ENCODE results near the gene TMCC2.
"Not testable (repeated sequence)": the region's sequence is repeated elsewhere in the genome, so short reads cannot be mapped to it uniquely, and the experiment has no call there.

The TMCC2 gene

DNA sequence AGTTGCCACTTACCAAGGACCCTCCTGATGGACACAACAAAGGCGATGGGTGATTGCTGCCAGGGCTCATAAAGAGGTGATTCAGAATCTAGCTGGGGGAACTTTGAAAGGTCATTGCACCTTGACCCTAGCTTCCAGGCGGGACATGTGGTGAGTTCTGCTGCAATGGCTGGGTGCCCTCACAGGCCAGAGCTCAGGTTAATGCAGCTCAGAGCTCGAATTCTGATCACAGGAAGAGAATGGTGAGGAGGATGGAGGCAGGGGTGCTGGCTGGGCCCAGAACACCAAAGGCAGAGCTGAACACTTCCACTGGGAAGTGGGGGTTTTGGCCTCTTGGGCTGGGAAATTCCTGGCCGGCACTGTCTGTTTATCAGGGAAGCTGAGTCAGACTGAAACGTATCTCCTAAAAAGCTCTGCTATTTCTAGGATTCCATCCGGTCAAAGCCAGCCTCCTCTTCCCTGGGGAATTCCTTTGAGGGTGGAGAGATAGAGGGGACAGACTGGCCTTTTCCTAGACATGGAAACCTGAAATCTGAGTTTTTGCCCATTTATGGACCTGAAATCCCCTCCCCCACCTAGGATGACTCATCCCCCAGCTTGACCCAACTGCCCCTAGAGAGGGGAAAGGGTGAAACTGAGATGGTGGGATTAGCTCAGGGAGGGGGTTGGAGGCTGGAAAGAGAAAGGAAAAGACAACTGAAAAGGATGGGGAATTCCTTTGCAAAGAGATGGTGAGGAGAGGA, 66.6 kb downstream of the TMCC2 start:
- Histone ChIP-seq H3K4me3 (ENCODE audit: low read length) (no peak overlapping the region), H3K36me3 (ENCODE audit: control insufficient read depth, insufficient read depth, low read length) (no peaks in the 10 kb centered on the region), H3K27me3 (ENCODE audit: control insufficient read depth, insufficient read depth, low read length) (no peaks in the 10 kb centered on the region), H3K4me1 (ENCODE audit: control insufficient read depth, insufficient read depth, low read length) (peaks cover 19% of the 10 kb centered on the region), H3K27ac (ENCODE audit: low read length) (peak overlapping the region; percentile 52), H3K9me3 (ENCODE audit: control insufficient read depth, insufficient read depth, low read length) (no peaks in the 10 kb centered on the region)
- DNase-seq (ENCODE audit: low read depth, low spot score), result peak; percentile 66
- no CpG with 5 or more reads among the region's 6 CpGs for WGBS (ENCODE audit: insufficient coverage, insufficient read length)

DNA sequence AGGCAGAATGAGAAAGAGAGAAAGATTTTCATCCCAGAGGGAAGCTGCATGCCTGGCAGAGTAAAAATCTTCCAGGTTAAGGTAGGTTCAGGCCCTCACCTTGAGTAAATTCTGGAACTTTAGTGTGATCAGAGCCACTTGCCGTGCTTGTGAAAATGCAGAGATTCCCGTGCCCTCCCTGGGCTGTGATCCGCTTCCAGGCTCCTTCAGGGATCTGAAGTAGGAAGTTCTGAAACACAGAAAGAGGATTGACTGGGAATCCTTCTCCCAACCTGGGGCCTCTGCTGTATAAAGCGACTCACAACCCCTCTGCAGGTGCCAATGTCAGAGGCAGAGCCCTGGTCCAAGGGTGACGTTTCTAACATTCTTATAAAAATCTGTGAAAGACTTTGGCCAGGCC, 67.2 kb downstream of the TMCC2 start:
- peaks cover 19% of the 10 kb centered on the region for H3K4me1 ChIP-seq (ENCODE audit: control insufficient read depth, insufficient read depth, low read length)
- no peak overlapping the region for H3K4me3 ChIP-seq (ENCODE audit: low read length)
- no peak for DNase-seq (ENCODE audit: low read depth, low spot score)
- no peaks in the 10 kb centered on the region for H3K9me3 ChIP-seq (ENCODE audit: control insufficient read depth, insufficient read depth, low read length)
- peak overlapping the region; percentile 52 for H3K27ac ChIP-seq (ENCODE audit: low read length)
- WGBS (ENCODE audit: insufficient coverage, insufficient read length), result no CpG with 5 or more reads among the region's 5 CpGs
- no peaks in the 10 kb centered on the region for H3K36me3 ChIP-seq (ENCODE audit: control insufficient read depth, insufficient read depth, low read length)
- H3K27me3 ChIP-seq (ENCODE audit: control insufficient read depth, insufficient read depth, low read length), result no peaks in the 10 kb centered on the region

- Histone ChIP-seq H3K27me3 (ENCODE audit: control insufficient read depth, insufficient read depth, low read length) (no peaks in the 10 kb centered on the region), H3K9me3 (ENCODE audit: control insufficient read depth, insufficient read depth, low read length) (no peaks in the 10 kb centered on the region), H3K4me3 (ENCODE audit: low read length) (no peak overlapping the region), H3K27ac (ENCODE audit: low read length) (no peak overlapping the region), H3K4me1 (ENCODE audit: control insufficient read depth, insufficient read depth, low read length) (peaks cover 23% of the 10 kb centered on the region), H3K36me3 (ENCODE audit: control insufficient read depth, insufficient read depth, low read length) (no peaks in the 10 kb centered on the region)
- WGBS (ENCODE audit: insufficient coverage, insufficient read length), result no CpG with 5 or more reads among the region's 2 CpGs
- DNase-seq (ENCODE audit: low read depth, low spot score), result no peak
Measured at GRCh38 chr1:205296154-205296553, 68.4 kb downstream of the TMCC2 start.

GRCh38 chr1:205297546-205298177, 69.9 kb downstream of the TMCC2 start:
- H3K27ac ChIP-seq (ENCODE audit: low read length); H3K9me3 ChIP-seq (ENCODE audit: control insufficient read depth, insufficient read depth, low read length); H3K27me3 ChIP-seq (ENCODE audit: control insufficient read depth, insufficient read depth, low read length); DNase-seq (ENCODE audit: low read depth, low spot score); H3K4me3 ChIP-seq (ENCODE audit: low read length); H3K36me3 ChIP-seq (ENCODE audit: control insufficient read depth, insufficient read depth, low read length): not testable (repeated sequence)
- H3K4me1 ChIP-seq (ENCODE audit: control insufficient read depth, insufficient read depth, low read length), result peaks cover 23% of the 10 kb centered on the region
- WGBS (ENCODE audit: insufficient coverage, insufficient read length), result no CpG with 5 or more reads among the region's 5 CpGs

DNA sequence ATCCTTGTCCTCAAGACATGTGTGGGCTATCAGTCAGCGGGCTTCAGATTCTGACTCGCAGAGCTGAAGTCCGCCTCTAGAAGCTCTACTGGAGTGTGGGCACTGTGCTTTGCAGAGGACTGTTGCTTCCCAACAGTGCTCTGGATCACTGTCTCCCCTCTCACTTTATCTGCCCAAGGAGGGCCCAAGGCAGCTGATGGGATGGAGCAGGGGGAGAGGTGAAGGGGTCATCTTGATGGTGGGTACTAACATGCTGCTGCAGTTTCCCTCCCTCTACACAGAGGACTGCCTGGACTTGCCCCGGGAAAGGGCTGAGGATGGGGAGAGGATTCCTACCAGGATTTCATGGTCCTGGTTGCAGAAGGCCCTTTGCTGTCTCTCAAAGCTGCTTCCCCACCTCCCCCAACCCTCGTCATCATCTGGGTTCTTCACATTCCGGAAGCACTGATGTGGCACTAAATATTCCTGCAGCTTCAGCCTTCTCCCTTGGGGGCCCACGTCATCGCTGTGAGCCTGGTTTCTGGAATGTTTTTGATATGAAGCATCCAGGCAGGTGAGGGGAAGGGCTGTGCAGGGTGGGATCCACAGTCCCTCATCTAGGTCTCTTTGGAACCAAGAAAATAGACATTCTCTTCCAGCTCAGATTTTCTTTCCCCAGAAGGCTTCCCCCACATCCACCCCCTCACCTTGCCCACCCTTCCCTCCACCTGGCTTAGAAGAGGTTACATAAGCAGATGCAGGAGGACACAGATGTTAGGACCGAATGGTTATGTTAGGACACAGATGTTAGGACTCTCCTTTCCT, 70.6 kb downstream of the TMCC2 start:
- peaks cover 5% of the 10 kb centered on the region for H3K36me3 ChIP-seq (ENCODE audit: control insufficient read depth, insufficient read depth, low read length)
- H3K4me1 ChIP-seq (ENCODE audit: control insufficient read depth, insufficient read depth, low read length), result peaks cover 24% of the 10 kb centered on the region
- H3K9me3 ChIP-seq (ENCODE audit: control insufficient read depth, insufficient read depth, low read length), result no peaks in the 10 kb centered on the region
- H3K27ac ChIP-seq (ENCODE audit: low read length), result no peak overlapping the region
- H3K4me3 ChIP-seq (ENCODE audit: low read length), result no peak overlapping the region
- WGBS (ENCODE audit: insufficient coverage, insufficient read length), result no CpG with 5 or more reads among the region's 9 CpGs
- H3K27me3 ChIP-seq (ENCODE audit: control insufficient read depth, insufficient read depth, low read length), result no peaks in the 10 kb centered on the region
- no peak for DNase-seq (ENCODE audit: low read depth, low spot score)

- Histone ChIP-seq H3K27me3 (ENCODE audit: control insufficient read depth, insufficient read depth, low read length) (no peaks in the 10 kb centered on the region), H3K4me3 (ENCODE audit: low read length) (no peak overlapping the region), H3K4me1 (ENCODE audit: control insufficient read depth, insufficient read depth, low read length) (peaks cover 16% of the 10 kb centered on the region), H3K36me3 (ENCODE audit: control insufficient read depth, insufficient read depth, low read length) (peaks cover 22% of the 10 kb centered on the region), H3K9me3 (ENCODE audit: control insufficient read depth, insufficient read depth, low read length) (no peaks in the 10 kb centered on the region), H3K27ac (ENCODE audit: low read length) (no peak overlapping the region)
- whole genome bisulfite sequencing (ENCODE audit: insufficient coverage, insufficient read length), result no CpG with 5 or more reads among the region's 9 CpGs
- DNase-seq (ENCODE audit: low read depth, low spot score), result no peak
Measured at GRCh38 chr1:205300149-205300548, 72.4 kb downstream of the TMCC2 start.

- no CpG with 5 or more reads among the region's 14 CpGs for WGBS (ENCODE audit: insufficient coverage, insufficient read length)
- H3K9me3 ChIP-seq (ENCODE audit: control insufficient read depth, insufficient read depth, low read length), result no peaks in the 10 kb centered on the region
- H3K4me1 ChIP-seq (ENCODE audit: control insufficient read depth, insufficient read depth, low read length), result peaks cover 14% of the 10 kb centered on the region
- no peaks in the 10 kb centered on the region for H3K27me3 ChIP-seq (ENCODE audit: control insufficient read depth, insufficient read depth, low read length)
- H3K27ac ChIP-seq (ENCODE audit: low read length), result peak overlapping the region; percentile 4
- no peak overlapping the region for H3K4me3 ChIP-seq (ENCODE audit: low read length)
- peak; percentile 99 for DNase-seq (ENCODE audit: low read depth, low spot score)
- peaks cover 30% of the 10 kb centered on the region for H3K36me3 ChIP-seq (ENCODE audit: control insufficient read depth, insufficient read depth, low read length)
Measured at GRCh38 chr1:205301205-205301821, 73.6 kb downstream of the TMCC2 start.

GRCh38 chr1:205301842-205302588, 74.3 kb downstream of the TMCC2 start:
- H3K27ac ChIP-seq (ENCODE audit: low read length), result peak overlapping the region; percentile 74
- H3K27me3 ChIP-seq (ENCODE audit: control insufficient read depth, insufficient read depth, low read length), result no peaks in the 10 kb centered on the region
- WGBS (ENCODE audit: insufficient coverage, insufficient read length), result no CpG with 5 or more reads among the region's 6 CpGs
- no peaks in the 10 kb centered on the region for H3K9me3 ChIP-seq (ENCODE audit: control insufficient read depth, insufficient read depth, low read length)
- H3K4me1 ChIP-seq (ENCODE audit: control insufficient read depth, insufficient read depth, low read length), result peaks cover 14% of the 10 kb centered on the region
- H3K4me3 ChIP-seq (ENCODE audit: low read length), result no peak overlapping the region
- no peak for DNase-seq (ENCODE audit: low read depth, low spot score)
- H3K36me3 ChIP-seq (ENCODE audit: control insufficient read depth, insufficient read depth, low read length), result peaks cover 37% of the 10 kb centered on the region

DNA sequence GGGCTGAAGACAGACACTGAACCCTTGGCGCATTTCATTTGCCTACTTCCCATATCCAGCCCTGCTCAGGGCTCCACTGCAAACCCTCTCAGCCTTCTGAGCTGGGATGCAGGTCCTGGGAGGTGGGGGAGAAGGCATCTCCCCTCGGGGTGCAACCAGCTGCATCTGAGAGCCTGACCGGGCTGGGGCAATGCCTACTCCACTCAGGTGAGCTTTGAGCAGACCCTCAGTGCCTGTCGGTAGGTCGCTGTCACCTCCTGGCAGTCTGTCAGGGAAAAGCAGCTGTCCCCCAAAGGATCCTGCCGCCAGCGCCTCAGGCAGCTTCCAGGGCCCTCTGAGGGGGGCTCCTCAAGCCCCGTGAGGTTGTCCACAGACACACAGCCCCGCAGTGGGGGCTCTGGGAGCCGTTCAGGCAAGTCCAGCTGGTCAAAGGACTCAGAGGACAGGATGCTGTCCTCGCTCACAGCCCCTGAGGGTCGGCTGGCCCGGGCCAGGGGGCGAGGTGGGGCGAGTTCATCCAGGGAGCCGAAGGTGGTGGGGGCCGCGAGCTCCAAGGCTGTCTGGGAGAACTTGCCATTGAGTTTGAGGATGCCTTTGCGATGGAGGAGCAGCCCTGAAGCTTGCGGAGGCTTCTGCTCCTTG, 75.6 kb downstream of the TMCC2 start:
- peaks cover 49% of the 10 kb centered on the region for H3K36me3 ChIP-seq (ENCODE audit: control insufficient read depth, insufficient read depth, low read length)
- no peak overlapping the region for H3K27ac ChIP-seq (ENCODE audit: low read length)
- WGBS (ENCODE audit: insufficient coverage, insufficient read length), result no CpG with 5 or more reads among the region's 20 CpGs
- no peak for DNase-seq (ENCODE audit: low read depth, low spot score)
- H3K27me3 ChIP-seq (ENCODE audit: control insufficient read depth, insufficient read depth, low read length), result no peaks in the 10 kb centered on the region
- no peaks in the 10 kb centered on the region for H3K9me3 ChIP-seq (ENCODE audit: control insufficient read depth, insufficient read depth, low read length)
- peaks cover 11% of the 10 kb centered on the region for H3K4me1 ChIP-seq (ENCODE audit: control insufficient read depth, insufficient read depth, low read length)
- no peak overlapping the region for H3K4me3 ChIP-seq (ENCODE audit: low read length)
